OCI-LY1 (cell line): Measurements from ENCODE around the gene MTF1.

Experiments used
- H2AFZ ChIP-seq: fragments of 200-600 bp; sonication (generic), shearing (Covaris generic); 2 replicates; pipeline ENCODE4 v1.6.0; 2014; ENCODE audit warnings: antibody characterized with exemption, mild to moderate bottlenecking, low read length
- H3F3A ChIP-seq: fragments of 200-600 bp; sonication (generic), shearing (Covaris generic); 2 replicates; pipeline ENCODE4 v1.6.0; 2014; ENCODE audit warnings: mild to moderate bottlenecking, antibody characterized with exemption, low read length, moderate library complexity; ENCODE audit not compliant: insufficient read depth
- H3K27ac ChIP-seq: fragments of 200-600 bp; sonication (generic); 2 replicates; pipeline ENCODE4 v1.5.1; 2014; ENCODE audit warnings: low read length, mixed run types, mild to moderate bottlenecking, low read depth; ENCODE audit not compliant: poor library complexity, severe bottlenecking
- H3K27me3 ChIP-seq: fragments of 200-600 bp; sonication (generic); 2 replicates; pipeline ENCODE4 v1.6.0; 2014; ENCODE audit warnings: antibody characterized with exemption, mild to moderate bottlenecking, low read length, moderate library complexity; ENCODE audit not compliant: insufficient read depth
- H3K36me3 ChIP-seq: fragments of 200-600 bp; sonication (generic); 2 replicates; pipeline ENCODE4 v1.6.1; 2014; ENCODE audit warnings: mild to moderate bottlenecking, antibody characterized with exemption, low read length, moderate library complexity, mixed read lengths; ENCODE audit not compliant: insufficient read depth
- H3K4me1 ChIP-seq: fragments of 200-600 bp; sonication (generic); 2 replicates; pipeline ENCODE4 v1.5.1; 2014; ENCODE audit warnings: mild to moderate bottlenecking, low read length, moderate library complexity; ENCODE audit not compliant: insufficient read depth, severe bottlenecking
- H3K4me2 ChIP-seq: fragments of 200-600 bp; sonication (generic), shearing (Covaris generic); 2 replicates; pipeline ENCODE4 v1.6.1; 2014; ENCODE audit warnings: low read length
- H3K4me3 ChIP-seq: fragments of 200-600 bp; sonication (generic); 2 replicates; pipeline ENCODE4 v1.5.1; 2014; ENCODE audit warnings: low read length, low read depth, mild to moderate bottlenecking, mixed read lengths; ENCODE audit not compliant: poor library complexity, severe bottlenecking
- H3K79me2 ChIP-seq: fragments of 200-600 bp; shearing (Covaris generic); 2 replicates; pipeline ENCODE4 v1.6.1; 2016; ENCODE audit warnings: mixed run types, low read length, mixed read lengths; ENCODE audit not compliant: insufficient read depth
- H3K9ac ChIP-seq: fragments of 200-600 bp; sonication (generic), shearing (Covaris generic); 2 replicates; pipeline ENCODE4 v1.6.1; 2014; ENCODE audit warnings: mild to moderate bottlenecking, low read length, mixed read lengths
- H3K9me2 ChIP-seq: fragments of 200-600 bp; sonication (generic), shearing (Covaris generic); 2 replicates; pipeline ENCODE4 v1.6.1; 2014; ENCODE audit warnings: low read depth, mild to moderate bottlenecking, low read length, mixed read lengths
- H3K9me3 ChIP-seq: fragments of 200-600 bp; shearing (Covaris generic); 2 replicates; pipeline ENCODE4 v1.6.1; 2014; ENCODE audit warnings: low read length, mixed read lengths
- H4K20me1 ChIP-seq: fragments of 200-600 bp; sonication (generic), shearing (Covaris generic); 2 replicates; pipeline ENCODE4 v1.6.0; 2016; ENCODE audit warnings: mild to moderate bottlenecking, low read length; ENCODE audit not compliant: insufficient read depth
- CTCF ChIP-seq: fragments of 200-600 bp; sonication (generic), shearing (Covaris generic); IDR thresholded peaks from 2 replicates; pipeline ENCODE4 v1.5.1; 2017; ENCODE audit warnings: mild to moderate bottlenecking, antibody characterized with exemption, low read length, moderate library complexity, mixed read lengths
- EZH2 ChIP-seq: fragments of 200-600 bp; sonication (generic), shearing (Covaris generic); IDR thresholded peaks from 2 replicates; pipeline ENCODE4 v1.8.0; 2017; ENCODE audit warnings: borderline replicate concordance, mixed run types, mild to moderate bottlenecking, antibody characterized with exemption, low read length, moderate library complexity, mixed read lengths

Gene MTF1

GRCh38 chr1:37868466-37868865 lies 9.1 kb upstream of the MTF1 start:
- no peak overlapping the region for H3K27ac ChIP-seq
- no peaks in the 10 kb centered on the region for H4K20me1 ChIP-seq
- H3K4me1 ChIP-seq = no peaks in the 10 kb centered on the region
- H3F3A ChIP-seq = no peaks in the 10 kb centered on the region
- peaks cover 74% of the 10 kb centered on the region for H3K36me3 ChIP-seq
- H3K4me3 ChIP-seq = no peak overlapping the region
- TF ChIP-seq EZH2 = no peak
- no peak for TF ChIP-seq CTCF
- H3K79me2 ChIP-seq = no peaks in the 10 kb centered on the region
- no peaks in the 10 kb centered on the region for H3K27me3 ChIP-seq
- no peaks in the 10 kb centered on the region for H3K9me3 ChIP-seq
- no peak overlapping the region for H2AFZ ChIP-seq
- H3K9me2 ChIP-seq = no peaks in the 10 kb centered on the region
- H3K4me2 ChIP-seq = no peak overlapping the region
- no peak overlapping the region for H3K9ac ChIP-seq

GRCh38 chr1:37867784-37868183 lies 8.4 kb upstream of the MTF1 start:
- Histone ChIP-seq H3K36me3 (peaks cover 68% of the 10 kb centered on the region), H3K4me3 (no peak overlapping the region)

GRCh38 chr1:37866491-37866890 lies 7.1 kb upstream of the MTF1 start:
- Histone ChIP-seq H3K4me2 (no peak overlapping the region), H4K20me1 (no peaks in the 10 kb centered on the region), H3K4me1 (no peaks in the 10 kb centered on the region), H3K9me2 (no peaks in the 10 kb centered on the region), H3K9ac (no peak overlapping the region), H3K79me2 (no peaks in the 10 kb centered on the region), H3K27me3 (no peaks in the 10 kb centered on the region), H3K27ac (no peak overlapping the region), H2AFZ (no peak overlapping the region), H3K9me3 (no peaks in the 10 kb centered on the region), H3K36me3 (peaks cover 62% of the 10 kb centered on the region), H3F3A (no peaks in the 10 kb centered on the region), H3K4me3 (no peak overlapping the region)
- TF ChIP-seq CTCF (no peak), EZH2 (no peak)

More at GRCh38 chr1:37867784-37868183, 8.4 kb upstream of the MTF1 start:
- H4K20me1 ChIP-seq = no peaks in the 10 kb centered on the region
- no peak overlapping the region for H3K4me2 ChIP-seq
- H3K9me2 ChIP-seq = no peaks in the 10 kb centered on the region
- TF ChIP-seq EZH2 (no peak), CTCF (no peak)
- H3K79me2 ChIP-seq = no peaks in the 10 kb centered on the region
- H2AFZ ChIP-seq = no peak overlapping the region
- H3K9me3 ChIP-seq = no peaks in the 10 kb centered on the region
- no peaks in the 10 kb centered on the region for H3K27me3 ChIP-seq
- no peak overlapping the region for H3K27ac ChIP-seq
- H3F3A ChIP-seq = no peaks in the 10 kb centered on the region
- no peak overlapping the region for H3K9ac ChIP-seq
- no peaks in the 10 kb centered on the region for H3K4me1 ChIP-seq
